ENCODE results near the gene CBFA2T3. TPM values are rescaled to one million over a fixed set of nuclear protein-coding genes. Genes with fewer than 3 reads are reported as not detected.

CBFA2T3 gene
- total RNA-seq, 1 experiment from 2014 or later, result not detected

GRCh38 chr16:88827727-88828126 lies 149.3 kb downstream of the CBFA2T3 start:
- Histone ChIP-seq H4K20me1 (ENCODE audit: insufficient read depth, low read depth, low read length) (no peaks in the 10 kb centered on the region), H3K4me1 (ENCODE audit: low read length) (no peaks in the 10 kb centered on the region), H3K4me3 (ENCODE audit: low read length) (no peak overlapping the region), H3K36me3 (ENCODE audit: insufficient read depth, low read length) (no peaks in the 10 kb centered on the region), H2AFZ (ENCODE audit: low read length) (no peak overlapping the region), H3K9me2 (replicated peaks; ENCODE audit: insufficient read depth, low read length) (no peaks in the 10 kb centered on the region), H3K27ac (ENCODE audit: low read length) (no peak overlapping the region), H3K4me2 (ENCODE audit: low read depth, low read length, poor library complexity, severe bottlenecking) (no peak overlapping the region), H3K79me2 (ENCODE audit: low read length) (no peaks in the 10 kb centered on the region), H3K9ac (ENCODE audit: low read length) (no peak overlapping the region), H3K9me3 (ENCODE audit: low read length) (no peaks in the 10 kb centered on the region), H3K27me3 (ENCODE audit: low read length) (no peaks in the 10 kb centered on the region)
- DNase-seq, result no peak

- H4K20me1 ChIP-seq (ENCODE audit: insufficient read depth, low read depth, low read length), result no peaks in the 10 kb centered on the region
These were observed 150.8 kb downstream of the CBFA2T3 start for GRCh38 chr16:88826070-88826840.

GRCh38 chr16:88825146-88825545 lies 151.9 kb downstream of the CBFA2T3 start:
- no peaks in the 10 kb centered on the region for H4K20me1 ChIP-seq (ENCODE audit: insufficient read depth, low read depth, low read length)
- H3K4me2 ChIP-seq (ENCODE audit: low read depth, low read length, poor library complexity, severe bottlenecking), result no peak overlapping the region
- H3K4me3 ChIP-seq (ENCODE audit: low read length), result no peak overlapping the region
- H3K9ac ChIP-seq (ENCODE audit: low read length), result no peak overlapping the region
- no peaks in the 10 kb centered on the region for H3K36me3 ChIP-seq (ENCODE audit: insufficient read depth, low read length)
- no peak overlapping the region for H2AFZ ChIP-seq (ENCODE audit: low read length)
- H3K4me1 ChIP-seq (ENCODE audit: low read length), result no peaks in the 10 kb centered on the region
- no peaks in the 10 kb centered on the region for H3K9me2 ChIP-seq (replicated peaks; ENCODE audit: insufficient read depth, low read length)
- no peaks in the 10 kb centered on the region for H3K27me3 ChIP-seq (ENCODE audit: low read length)
- no peaks in the 10 kb centered on the region for H3K9me3 ChIP-seq (ENCODE audit: low read length)
- DNase-seq, result no peak
- H3K27ac ChIP-seq (ENCODE audit: low read length), result no peak overlapping the region
- no peaks in the 10 kb centered on the region for H3K79me2 ChIP-seq (ENCODE audit: low read length)

More at GRCh38 chr16:88826070-88826840, 150.8 kb downstream of the CBFA2T3 start:
- Histone ChIP-seq H3K9ac (ENCODE audit: low read length) (no peak overlapping the region), H3K4me1 (ENCODE audit: low read length) (no peaks in the 10 kb centered on the region), H3K9me2 (replicated peaks; ENCODE audit: insufficient read depth, low read length) (no peaks in the 10 kb centered on the region), H3K27me3 (ENCODE audit: low read length) (no peaks in the 10 kb centered on the region), H3K9me3 (ENCODE audit: low read length) (no peaks in the 10 kb centered on the region), H3K4me2 (ENCODE audit: low read depth, low read length, poor library complexity, severe bottlenecking) (no peak overlapping the region), H2AFZ (ENCODE audit: low read length) (no peak overlapping the region), H3K36me3 (ENCODE audit: insufficient read depth, low read length) (no peaks in the 10 kb centered on the region), H3K27ac (ENCODE audit: low read length) (no peak overlapping the region), H3K79me2 (ENCODE audit: low read length) (no peaks in the 10 kb centered on the region), H3K4me3 (ENCODE audit: low read length) (no peak overlapping the region)
- DNase-seq, result no peak

Other genes starting within 250 kb of the CBFA2T3 start
- gene PIEZO1, start 192.0 kb downstream of the CBFA2T3 start, total RNA-seq (2014; rRNA removed; shearing (Covaris generic); ENCODE audit: low replicate concordance), result 1.8 and 2.1 TPM in 2 replicates
- 20.4 and 40.3 TPM in 2 replicates for gene CDT1, start 173.4 kb downstream of the CBFA2T3 start, total RNA-seq (2014; rRNA removed; shearing (Covaris generic); ENCODE audit: low replicate concordance)
- 193 and 232 TPM in 2 replicates for gene APRT, start 165.3 kb downstream of the CBFA2T3 start, total RNA-seq (2014; rRNA removed; shearing (Covaris generic); ENCODE audit: low replicate concordance)
- gene GALNS, start 120.3 kb downstream of the CBFA2T3 start, total RNA-seq (2014; rRNA removed; shearing (Covaris generic); ENCODE audit: low replicate concordance), result 18.1 and 26.8 TPM in 2 replicates
- 58.0 and 84.6 TPM in 2 replicates for gene TRAPPC2L, start 120.1 kb downstream of the CBFA2T3 start, total RNA-seq (2014; rRNA removed; shearing (Covaris generic); ENCODE audit: low replicate concordance)
- gene PABPN1L, start 110.5 kb downstream of the CBFA2T3 start, total RNA-seq (2014; rRNA removed; shearing (Covaris generic); ENCODE audit: low replicate concordance), result not detected in 2 replicates
- 30.4 and 49.4 TPM in 2 replicates for gene ACSF3, start 116.6 kb upstream of the CBFA2T3 start, total RNA-seq (2014; rRNA removed; shearing (Covaris generic); ENCODE audit: low replicate concordance)
- gene CDH15, start 194.5 kb upstream of the CBFA2T3 start, total RNA-seq (2014; rRNA removed; shearing (Covaris generic); ENCODE audit: low replicate concordance), result 0.11 TPM in 1 of 2 replicates, not detected in the other
- not detected in 2 replicates for gene SLC22A31, start 223.3 kb upstream of the CBFA2T3 start, total RNA-seq (2014; rRNA removed; shearing (Covaris generic); ENCODE audit: low replicate concordance)
- gene ZNF778, start 240.5 kb upstream of the CBFA2T3 start, total RNA-seq (2014; rRNA removed; shearing (Covaris generic); ENCODE audit: low replicate concordance), result 2.7 and 2.8 TPM in 2 replicates